ENCODE results near the gene CXXC1. TPM values are rescaled to one million over a fixed set of nuclear protein-coding genes. Genes with fewer than 3 reads are reported as not detected.
A peak's percentile ranks its signal among the peaks of the same experiment; 100 is the strongest.

The CXXC1 gene
- total and polyA plus RNA-seq, 2 of the 13 experiments (the other 11 are each of a cell fraction or from before 2014, with no cell fraction given), result 32.9 to 39.0 TPM

DNA sequence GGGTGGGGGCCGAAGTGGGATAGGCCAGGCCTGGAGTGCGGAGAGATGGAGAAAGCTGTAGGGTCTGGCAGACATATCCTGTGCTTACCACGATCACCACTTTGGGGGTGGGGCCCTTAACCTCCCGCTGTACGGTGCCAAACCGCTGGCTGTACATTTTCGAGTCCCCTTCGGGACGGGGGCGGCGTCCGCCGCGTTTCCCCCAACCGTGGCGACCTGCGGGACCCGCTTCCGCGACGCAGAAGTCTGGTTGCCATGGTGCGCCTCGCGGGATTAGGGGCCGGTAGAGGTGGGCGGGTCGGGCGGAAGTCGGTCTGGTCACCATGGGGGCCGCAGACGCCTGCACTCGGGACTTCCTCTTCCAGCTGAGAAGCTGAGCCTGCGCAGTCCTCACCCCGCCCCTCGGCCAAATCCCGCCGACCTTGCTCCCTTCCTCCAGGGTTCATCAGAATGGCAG is 21.2 kb downstream of the CXXC1 start, which contains the start of gene CFAP53 (continued):
- TF ChIP-seq HNF1B (CRISPR knock-in tag; IDR thresholded peaks at IDR 0.05) (peak; percentile 39; the same call in 1 of the 2 replicates), YEATS2 (CRISPR knock-in tag; IDR thresholded peaks at IDR 0.05; ENCODE audit: borderline replicate concordance) (peak; percentile 65; the same call in 1 of the 2 replicates), GPN1 (CRISPR knock-in tag; IDR thresholded peaks at IDR 0.05; ENCODE audit: borderline replicate concordance) (no peak), DMTF1 (CRISPR knock-in tag; IDR thresholded peaks at IDR 0.05) (no peak), YY1 (IDR thresholded peaks at IDR 0.05; ENCODE audit: insufficient read depth, insufficient replicate concordance, low read depth, low read length) (peak; percentile 65), ZC3H13 (CRISPR knock-in tag; IDR thresholded peaks at IDR 0.05) (peak; percentile 39; the same call in 1 of the 2 replicates), FOXP1 (IDR thresholded peaks at IDR 0.05) (no peak), FOXP1 (CRISPR knock-in tag; IDR thresholded peaks at IDR 0.05) (no peak), MBD4 (IDR thresholded peaks at IDR 0.05; ENCODE audit: borderline replicate concordance, low read length) (no peak), HDAC6 (IDR thresholded peaks at IDR 0.05; ENCODE audit: low read depth, low read length) (no peak), ZNF563 (CRISPR knock-in tag; IDR thresholded peaks at IDR 0.05) (no peak), ZNF225 (CRISPR knock-in tag; IDR thresholded peaks at IDR 0.05) (no peak), TAF1 (CRISPR knock-in tag; IDR thresholded peaks at IDR 0.05) (0 out of 2 replicates have a peak, but pooled peaks have one; percentile 19), ZNF710 (CRISPR knock-in tag; IDR thresholded peaks at IDR 0.05; ENCODE audit: borderline replicate concordance) (no peak)
- TF ChIP-seq, protein P1, sequence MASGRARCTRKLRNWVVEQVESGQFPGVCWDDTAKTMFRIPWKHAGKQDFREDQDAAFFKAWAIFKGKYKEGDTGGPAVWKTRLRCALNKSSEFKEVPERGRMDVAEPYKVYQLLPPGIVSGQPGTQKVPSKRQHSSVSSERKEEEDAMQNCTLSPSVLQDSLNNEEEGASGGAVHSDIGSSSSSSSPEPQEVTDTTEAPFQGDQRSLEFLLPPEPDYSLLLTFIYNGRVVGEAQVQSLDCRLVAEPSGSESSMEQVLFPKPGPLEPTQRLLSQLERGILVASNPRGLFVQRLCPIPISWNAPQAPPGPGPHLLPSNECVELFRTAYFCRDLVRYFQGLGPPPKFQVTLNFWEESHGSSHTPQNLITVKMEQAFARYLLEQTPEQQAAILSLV (CRISPR knock-in tag; IDR thresholded peaks at IDR 0.05; ENCODE audit: borderline replicate concordance), result no peak
- TF ChIP-seq, protein P2, sequence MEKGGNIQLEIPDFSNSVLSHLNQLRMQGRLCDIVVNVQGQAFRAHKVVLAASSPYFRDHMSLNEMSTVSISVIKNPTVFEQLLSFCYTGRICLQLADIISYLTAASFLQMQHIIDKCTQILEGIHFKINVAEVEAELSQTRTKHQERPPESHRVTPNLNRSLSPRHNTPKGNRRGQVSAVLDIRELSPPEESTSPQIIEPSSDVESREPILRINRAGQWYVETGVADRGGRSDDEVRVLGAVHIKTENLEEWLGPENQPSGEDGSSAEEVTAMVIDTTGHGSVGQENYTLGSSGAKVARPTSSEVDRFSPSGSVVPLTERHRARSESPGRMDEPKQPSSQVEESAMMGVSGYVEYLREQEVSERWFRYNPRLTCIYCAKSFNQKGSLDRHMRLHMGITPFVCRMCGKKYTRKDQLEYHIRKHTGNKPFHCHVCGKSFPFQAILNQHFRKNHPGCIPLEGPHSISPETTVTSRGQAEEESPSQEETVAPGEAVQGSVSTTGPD (CRISPR knock-in tag; IDR thresholded peaks at IDR 0.05), result no peak
- TF ChIP-seq, protein P3, sequence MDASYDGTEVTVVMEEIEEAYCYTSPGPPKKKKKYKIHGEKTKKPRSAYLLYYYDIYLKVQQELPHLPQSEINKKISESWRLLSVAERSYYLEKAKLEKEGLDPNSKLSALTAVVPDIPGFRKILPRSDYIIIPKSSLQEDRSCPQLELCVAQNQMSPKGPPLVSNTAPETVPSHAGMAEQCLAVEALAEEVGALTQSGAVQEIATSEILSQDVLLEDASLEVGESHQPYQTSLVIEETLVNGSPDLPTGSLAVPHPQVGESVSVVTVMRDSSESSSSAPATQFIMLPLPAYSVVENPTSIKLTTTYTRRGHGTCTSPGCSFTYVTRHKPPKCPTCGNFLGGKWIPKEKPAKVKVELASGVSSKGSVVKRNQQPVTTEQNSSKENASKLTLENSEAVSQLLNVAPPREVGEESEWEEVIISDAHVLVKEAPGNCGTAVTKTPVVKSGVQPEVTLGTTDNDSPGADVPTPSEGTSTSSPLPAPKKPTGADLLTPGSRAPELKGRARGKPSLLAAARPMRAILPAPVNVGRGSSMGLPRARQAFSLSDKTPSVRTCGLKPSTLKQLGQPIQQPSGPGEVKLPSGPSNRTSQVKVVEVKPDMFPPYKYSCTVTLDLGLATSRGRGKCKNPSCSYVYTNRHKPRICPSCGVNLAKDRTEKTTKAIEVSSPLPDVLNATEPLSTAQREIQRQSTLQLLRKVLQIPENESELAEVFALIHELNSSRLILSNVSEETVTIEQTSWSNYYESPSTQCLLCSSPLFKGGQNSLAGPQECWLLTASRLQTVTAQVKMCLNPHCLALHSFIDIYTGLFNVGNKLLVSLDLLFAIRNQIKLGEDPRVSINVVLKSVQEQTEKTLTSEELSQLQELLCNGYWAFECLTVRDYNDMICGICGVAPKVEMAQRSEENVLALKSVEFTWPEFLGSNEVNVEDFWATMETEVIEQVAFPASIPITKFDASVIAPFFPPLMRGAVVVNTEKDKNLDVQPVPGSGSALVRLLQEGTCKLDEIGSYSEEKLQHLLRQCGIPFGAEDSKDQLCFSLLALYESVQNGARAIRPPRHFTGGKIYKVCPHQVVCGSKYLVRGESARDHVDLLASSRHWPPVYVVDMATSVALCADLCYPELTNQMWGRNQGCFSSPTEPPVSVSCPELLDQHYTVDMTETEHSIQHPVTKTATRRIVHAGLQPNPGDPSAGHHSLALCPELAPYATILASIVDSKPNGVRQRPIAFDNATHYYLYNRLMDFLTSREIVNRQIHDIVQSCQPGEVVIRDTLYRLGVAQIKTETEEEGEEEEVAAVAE (CRISPR knock-in tag; IDR thresholded peaks at IDR 0.05; ENCODE audit: borderline replicate concordance), result no peak; the same call in 1 of the 2 replicates
